ENCODE results near the gene GOLT1A.

GOLT1A gene, protein sequence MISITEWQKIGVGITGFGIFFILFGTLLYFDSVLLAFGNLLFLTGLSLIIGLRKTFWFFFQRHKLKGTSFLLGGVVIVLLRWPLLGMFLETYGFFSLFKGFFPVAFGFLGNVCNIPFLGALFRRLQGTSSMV

DNA sequence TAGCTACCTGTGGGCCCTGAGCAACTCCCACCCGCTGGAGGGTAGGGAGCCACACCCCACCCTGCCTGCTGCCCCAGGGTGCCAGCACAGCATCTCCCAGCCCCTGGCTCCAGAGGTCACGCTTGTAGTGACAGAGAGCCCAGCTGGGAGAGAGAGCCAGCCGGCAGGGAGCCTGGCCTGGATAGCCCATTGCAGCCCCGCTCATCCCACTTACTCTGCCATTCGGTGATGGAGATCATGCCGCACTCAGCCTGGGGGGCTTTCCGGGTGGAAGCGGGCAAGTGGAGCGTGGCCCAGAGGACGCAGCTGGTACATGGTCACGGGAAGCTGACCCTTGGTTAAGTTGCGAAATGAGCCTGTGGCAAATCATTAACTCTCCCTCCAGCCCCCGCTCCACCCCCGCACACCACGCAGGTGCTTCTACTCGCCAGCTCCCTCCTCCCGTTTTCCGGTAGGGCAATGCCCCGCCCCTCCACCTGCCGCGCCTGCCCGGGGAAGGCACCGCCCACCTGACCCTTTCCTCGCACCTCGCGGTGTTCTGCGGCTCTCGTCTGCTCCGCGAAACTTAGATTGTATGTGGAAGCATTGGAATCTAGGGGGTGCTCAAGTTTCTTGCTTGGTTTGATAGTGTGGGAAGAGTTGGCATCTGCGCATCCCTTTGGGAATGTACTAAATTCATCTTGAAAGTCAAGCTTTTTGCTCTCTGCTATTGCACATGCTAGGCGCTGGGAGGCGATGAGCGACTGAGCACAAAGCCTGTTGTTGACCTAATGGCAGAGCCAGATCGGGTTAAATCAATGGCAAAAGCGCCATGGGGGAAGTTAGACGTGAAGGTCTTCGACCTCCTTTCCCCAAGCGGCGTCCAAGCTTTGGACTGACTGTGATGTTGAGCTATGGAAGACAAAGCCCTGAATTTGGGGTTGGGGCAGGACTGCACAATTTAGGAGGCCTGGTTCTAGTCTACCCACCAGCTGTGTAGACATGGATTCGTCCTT lies at the start of gene GOLT1A:
Gene GOLT1A, minus strand, starts transcription at position 321 of the 995 bp plus-strand sequence. Its CDS starts 82 bp downstream, at position 239.
- no peak for DNase-seq (ENCODE audit: low read depth)

DNA sequence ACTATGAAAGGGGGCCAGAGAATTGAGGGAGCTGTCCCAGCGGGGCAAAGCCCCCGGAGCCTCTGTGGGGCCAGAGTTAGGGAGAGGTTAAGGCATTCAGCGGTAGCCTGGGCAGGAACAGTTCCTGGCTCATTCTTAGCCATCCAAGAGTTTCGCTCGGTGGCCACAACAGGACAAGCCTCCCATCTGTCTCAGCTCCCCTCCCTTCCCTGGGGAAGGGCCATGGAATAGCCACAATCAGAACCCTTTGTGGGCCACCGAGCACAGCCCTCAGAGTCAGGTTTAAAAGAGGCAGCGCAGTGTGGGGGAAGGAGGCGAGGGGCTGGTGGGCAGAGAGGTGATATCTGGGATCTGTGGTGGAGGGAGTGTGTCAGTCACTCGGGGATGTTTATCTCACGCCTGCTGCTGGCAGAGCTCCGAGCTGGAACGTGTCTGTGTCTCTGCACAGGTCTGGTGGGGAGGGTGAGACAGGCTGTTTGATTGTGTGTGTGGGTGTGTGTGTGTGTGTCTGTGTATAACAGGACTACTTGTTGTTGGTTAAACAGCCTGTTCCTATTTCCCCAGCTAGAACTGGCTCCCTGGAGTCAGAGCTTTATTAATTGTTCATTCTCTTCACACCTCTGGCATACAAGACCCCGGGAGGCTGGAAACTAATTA lies 49.6 kb upstream of the GOLT1A start:
- no peak for DNase-seq (ENCODE audit: low read depth)

DNA sequence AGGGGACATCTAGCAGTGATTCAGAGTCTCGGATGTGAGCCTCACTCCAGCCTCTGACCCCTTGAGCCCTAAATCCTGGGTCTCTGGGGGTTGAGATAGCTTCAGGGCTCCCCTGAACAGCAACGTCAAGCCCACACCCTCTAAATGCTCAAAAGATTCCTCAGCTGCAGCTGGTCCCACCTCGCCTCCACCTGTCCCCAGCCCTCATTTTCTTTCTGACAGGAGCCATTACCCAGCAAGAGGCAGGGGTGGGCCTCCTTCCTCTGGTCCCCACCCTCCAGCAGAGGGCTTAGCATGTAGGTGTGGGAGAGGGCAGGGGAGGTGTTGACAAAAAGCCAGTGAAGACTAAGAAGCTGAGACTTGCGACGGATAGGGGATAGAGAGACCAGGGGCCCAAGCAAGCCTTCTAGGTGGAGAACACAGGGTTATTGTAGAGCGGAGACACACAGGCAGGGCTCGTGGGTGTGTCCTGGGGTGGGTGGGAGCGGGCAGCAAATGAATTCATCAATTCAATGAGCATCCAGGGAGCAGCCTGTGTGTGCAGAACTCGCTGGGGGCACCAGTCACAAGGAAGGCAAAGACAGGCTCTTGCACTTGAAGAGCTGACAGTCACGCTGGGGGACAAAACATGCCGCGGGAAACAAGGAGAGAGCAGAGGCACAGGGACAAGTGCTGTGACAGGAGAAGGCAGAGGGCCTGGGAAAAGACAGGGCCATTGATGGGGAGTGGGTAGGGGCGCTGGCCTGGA lies 48.9 kb upstream of the GOLT1A start:
- DNase-seq (ENCODE audit: low read depth) = no peak

DNA sequence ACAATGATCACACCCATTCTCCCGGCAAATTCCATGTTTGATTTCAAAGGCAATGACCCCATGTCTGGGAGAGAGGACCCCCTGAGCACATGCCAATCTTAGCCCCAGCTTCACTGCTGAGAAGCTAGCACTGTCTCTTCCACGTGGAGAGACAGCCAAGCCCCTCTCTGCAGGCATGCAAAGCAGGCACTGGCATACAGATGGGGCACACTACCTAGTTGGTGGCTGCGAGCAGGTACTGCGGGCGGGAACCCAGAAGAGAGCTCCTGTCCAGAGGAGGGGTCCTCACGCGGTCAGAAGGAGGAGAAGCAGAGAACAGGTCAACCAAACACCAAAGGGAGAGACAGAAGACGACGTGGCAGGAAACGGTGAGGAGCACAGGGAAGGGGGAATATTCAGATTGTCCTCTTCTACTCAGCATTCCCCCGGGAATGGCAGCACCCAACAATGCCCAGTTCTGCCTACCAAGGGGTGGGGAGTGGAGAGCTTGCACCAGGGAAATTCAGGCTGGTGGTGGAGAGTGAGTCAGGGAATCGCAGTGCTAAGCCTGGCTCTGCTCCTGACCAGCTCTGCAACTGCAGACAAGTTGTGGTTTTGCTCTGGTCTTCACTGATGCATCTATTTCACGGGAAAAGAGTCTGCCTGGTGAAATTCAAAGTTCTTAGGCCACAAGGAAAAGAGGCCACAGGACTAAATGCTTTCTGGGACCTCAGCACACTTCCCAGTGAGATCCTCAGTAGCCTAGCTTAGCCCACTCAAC lies 48.1 kb upstream of the GOLT1A start:
- no peak for DNase-seq (ENCODE audit: low read depth)

- no peak for DNase-seq (ENCODE audit: low read depth)
These were observed 47.5 kb upstream of the GOLT1A start for GRCh38 chr1:204261266-204261665.

DNA sequence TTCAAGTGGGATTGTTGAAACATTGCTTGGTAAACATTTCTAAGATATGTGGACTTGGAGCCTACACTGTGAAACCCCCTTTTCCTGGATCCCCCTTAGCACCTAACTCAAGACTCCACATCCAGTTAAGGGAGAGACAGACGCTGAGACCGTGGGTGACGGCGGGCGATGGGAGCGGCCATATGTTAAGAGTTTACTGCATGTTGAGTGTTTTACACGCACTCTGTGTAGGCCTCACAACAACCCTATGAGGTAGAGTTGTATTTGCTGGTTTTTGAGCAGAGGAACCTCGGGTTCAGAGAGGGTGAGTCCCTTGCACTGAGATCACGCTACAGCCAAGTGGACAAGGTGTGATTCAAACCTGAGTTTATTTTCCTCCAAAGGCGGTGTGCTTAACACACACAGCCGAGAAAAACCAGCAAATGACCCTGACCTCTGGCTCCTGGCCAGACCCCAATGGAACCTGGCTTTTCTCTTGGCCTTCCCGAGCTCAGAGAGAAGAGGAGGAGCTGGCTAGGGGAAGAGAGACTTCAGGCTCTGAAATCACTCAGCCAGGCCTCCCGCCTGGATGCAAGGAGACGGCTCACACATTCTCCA lies 46.9 kb upstream of the GOLT1A start:
- DNase-seq (ENCODE audit: low read depth) = no peak

DNA sequence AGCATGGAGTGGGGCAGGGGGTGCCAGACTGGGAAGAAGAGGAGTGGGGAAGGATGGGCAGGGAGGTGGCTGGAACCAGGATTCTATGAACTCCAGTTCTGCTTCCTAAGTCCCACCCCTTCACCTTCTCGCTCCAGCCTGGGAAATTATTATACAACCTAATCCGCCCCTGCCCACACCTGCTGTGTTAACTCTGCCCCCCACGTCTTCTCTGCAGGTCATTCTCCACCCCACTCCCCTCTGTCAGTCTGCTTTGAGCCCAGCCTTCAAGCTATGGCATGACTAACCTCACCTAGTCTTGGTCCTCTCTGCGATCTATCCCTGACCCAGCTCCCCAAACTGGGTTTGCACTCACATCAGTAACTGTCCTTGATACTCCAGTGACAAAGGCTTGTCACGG lies 46.0 kb upstream of the GOLT1A start:
- no peak for DNase-seq (ENCODE audit: low read depth)

DNA sequence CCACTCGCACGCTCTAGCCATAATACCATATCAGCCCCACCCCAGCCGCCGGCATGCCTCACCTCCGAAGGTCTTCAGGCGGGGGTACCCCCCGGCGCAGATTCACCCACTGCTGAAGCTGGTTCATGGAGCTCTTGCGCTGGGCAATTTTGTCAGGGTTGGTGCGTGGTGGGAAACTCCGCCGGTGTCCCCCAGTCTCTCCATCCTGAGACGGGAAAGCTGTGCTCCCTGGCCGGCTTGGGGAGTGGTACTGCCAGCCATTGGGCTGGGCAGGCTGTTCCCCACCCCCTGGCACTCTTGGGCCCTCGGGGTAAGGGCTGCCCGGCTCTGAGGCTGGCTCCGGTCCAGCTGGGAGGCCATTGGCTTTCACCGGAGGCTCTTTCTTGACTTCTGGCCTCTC lies 45.4 kb upstream of the GOLT1A start:
- no peak for DNase-seq (ENCODE audit: low read depth)

DNA sequence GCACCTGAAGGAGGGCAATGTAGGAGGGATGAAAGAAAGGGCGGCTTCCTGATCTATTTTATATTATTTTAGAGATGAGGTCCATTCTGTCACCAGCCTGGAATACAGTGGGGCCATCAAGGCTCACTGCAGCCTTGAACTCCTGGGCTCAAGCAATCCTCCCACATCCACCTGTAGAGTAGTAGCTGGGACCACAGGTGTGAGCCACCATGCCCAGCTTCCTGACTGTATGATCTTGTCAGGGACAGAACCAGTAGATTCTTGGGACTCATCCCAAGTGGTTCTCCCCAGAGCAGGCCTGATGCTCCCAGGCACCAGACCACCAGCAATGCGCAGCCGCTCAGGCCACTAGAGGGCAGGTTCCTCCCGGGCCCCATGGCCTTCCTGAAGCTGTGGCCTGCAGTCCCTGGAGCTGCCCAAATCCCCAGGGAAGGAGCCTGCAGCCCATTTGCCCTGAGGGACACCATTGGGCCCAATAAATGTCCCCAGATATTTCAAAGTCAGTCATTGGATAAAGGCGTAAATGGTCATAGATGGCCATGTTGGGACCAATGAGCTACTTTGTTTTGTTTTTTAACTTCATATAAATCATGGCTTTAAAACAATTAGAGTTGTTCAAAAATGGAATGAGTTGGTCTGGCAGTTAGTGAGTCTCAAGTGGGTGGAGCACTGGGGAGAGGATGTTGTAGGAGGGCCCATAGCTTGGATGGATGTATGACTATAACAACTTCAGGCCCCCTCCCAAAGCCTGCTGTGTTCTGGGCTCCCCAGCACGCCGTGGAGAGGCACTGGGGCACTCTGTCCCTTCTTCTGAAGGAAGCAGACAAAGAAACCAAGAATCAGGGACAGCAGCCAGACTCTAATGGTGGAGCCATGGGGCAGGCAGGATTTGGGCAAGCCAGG lies 44.7 kb upstream of the GOLT1A start:
- DNase-seq (ENCODE audit: low read depth) = no peak

- DNase-seq (ENCODE audit: low read depth) = no peak
These were observed 43.7 kb upstream of the GOLT1A start for GRCh38 chr1:204257446-204257845.

DNA sequence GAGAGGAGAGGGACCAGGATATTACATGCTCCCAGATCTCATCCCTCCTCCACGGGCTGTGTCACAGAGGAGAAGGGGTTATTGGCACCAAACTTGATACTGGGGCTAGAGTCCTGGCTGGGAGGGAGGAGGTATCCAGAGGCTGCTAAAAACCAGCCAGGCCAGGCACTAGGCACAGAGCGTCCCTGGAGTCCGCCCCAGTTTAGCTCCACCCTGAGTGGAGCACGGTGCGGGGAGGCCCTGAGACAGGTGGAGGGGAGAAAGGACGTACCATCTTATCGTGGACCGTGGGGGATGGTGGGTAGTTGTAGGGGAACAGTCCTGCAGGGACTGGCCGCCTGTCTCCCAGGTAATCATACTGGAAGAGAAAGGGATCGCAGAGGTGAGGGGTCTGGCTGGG lies 42.7 kb upstream of the GOLT1A start:
- no peak for DNase-seq (ENCODE audit: low read depth)

GRCh38 chr1:204255966-204256365 lies 42.2 kb upstream of the GOLT1A start:
- no peak for DNase-seq (ENCODE audit: low read depth)

DNA sequence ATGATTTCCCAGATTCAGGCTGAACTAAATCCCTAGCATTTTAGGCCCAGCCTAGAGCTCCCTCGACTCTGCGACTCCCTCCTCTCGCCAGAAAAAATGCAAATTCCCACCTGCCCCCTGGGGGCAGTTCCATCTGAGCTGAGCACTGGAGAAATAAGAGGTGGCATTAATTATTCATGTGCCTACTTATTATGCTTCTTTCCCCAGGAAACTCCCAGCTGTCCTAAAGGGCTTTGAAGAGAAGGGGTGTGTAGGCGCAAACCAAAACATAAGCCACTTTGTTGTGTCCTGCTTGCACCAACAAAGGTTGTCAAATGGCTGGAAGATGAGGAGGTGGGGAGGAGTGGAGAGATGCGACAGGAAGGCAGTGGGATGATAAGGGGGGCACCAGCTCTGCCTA lies 41.4 kb upstream of the GOLT1A start:
- DNase-seq (ENCODE audit: low read depth) = no peak

DNA sequence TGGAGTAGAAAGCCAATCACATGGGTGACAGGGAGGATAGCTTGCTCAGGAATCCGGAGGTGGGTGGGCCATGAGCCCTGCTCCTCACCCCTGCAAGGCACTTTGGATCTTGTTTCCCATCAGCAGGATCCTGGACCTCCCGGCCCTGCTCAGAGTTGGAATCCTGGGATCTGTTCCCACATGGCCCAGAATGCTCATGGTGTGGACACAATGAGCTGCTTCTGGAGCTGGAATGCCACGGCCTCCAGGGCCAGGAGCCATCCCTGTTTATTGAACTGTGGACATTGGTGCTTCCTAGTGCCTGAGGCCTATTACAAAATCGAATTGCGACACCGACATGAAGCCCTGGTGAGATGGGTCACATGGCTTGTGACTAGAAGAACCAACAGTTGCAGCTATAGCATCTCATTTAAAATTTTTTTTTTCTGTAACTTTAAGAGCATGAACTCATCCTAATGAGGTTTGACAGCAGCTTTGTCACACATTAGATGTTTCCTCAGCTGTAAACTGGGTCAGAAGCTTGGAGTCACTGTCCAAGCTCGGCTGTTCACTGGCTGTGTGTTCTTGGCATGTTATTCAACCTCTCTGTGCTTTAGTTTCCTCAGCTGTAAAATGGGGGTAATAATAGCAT lies 40.4 kb upstream of the GOLT1A start:
- DNase-seq (ENCODE audit: low read depth) = no peak

DNA sequence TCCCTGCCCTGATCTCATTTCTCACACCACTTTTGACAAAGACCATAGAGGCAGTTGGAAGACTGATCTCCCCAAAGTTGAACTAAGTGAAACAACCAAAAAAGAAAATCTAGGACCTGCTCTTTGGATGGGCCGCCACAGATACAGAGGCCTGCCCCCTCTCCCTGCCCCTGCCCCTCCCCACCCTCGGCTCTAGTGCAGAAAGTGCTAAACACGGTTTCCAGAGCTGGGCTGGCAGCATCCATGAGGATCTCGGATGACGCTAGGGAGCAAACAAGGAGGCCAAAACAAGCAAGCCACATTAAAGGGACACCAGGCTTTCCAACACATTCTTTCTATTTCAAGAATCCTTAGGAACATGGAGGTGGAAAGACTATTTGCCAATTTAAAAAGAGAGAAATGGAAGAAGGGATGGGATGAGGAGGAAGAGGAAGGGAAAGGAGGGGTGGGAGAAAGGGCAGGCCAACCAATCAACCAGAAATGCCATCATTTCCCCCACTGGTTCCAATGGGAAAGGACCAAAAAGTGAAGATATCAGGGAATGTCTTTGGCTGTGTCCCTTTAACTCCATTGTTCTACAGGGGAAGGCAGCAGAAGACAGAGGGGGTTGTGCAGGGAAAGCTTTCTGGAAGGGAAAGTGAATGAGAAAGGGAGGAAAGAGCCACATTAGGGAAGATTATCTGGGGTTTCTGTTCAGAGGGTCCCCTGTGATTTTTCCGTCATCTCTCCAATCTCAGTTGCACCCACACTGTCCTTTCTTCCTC lies 38.3 kb upstream of the GOLT1A start:
- no peak for DNase-seq (ENCODE audit: low read depth)

DNA sequence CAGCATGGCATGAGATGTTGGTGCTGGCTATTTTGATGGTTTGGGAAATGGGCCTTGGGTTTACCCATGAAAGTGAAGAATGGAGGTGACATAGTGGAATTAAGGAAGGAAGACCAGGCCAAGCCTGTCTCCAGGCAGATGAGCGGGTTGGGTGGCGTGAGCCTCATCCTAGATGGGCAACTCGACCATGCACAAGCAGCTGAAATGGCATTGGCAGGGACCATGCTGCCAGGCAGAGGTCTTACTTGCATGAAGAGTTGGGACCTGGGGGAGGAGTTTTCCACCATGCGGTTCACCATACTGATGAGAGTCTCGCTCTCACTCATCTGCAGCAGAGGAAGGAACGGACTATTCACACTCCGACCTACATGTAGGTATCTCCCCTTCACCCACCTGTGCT lies 37.5 kb upstream of the GOLT1A start:
- DNase-seq (ENCODE audit: low read depth) = no peak

- DNase-seq (ENCODE audit: low read depth) = no peak
These were observed 36.7 kb upstream of the GOLT1A start for GRCh38 chr1:204250428-204251030.

- DNase-seq (ENCODE audit: low read depth) = no peak
These were observed 36.1 kb upstream of the GOLT1A start for GRCh38 chr1:204249736-204250427.

Data from stimulated activated CD8-positive, alpha-beta memory T cell treated with anti-CD3 and anti-CD28 coated beads, Interleukin-12 subunit alpha, Interleukin-12 subunit beta, amount 100 ng/mL, for 1 hour (primary cell).